GM13976 (cell line): ENCODE results near the gene PATZ1.
"Not testable (repeated sequence)": the region's sequence is repeated elsewhere in the genome, so short reads cannot be mapped to it uniquely, and the experiment has no call there.

Experiments
- DNase-seq: peaks from one replicate; pipeline ENCODE4 v3.0.0; 2012; ENCODE audit warnings: low spot score
- CTCF ChIP-seq: IDR thresholded peaks from 2 replicates; pipeline ENCODE4 v1.5.1; 2012; ENCODE audit warnings: borderline replicate concordance, mild to moderate bottlenecking; ENCODE audit not compliant: insufficient read depth; ENCODE audit errors: extremely low read depth, missing control alignments, control extremely low read depth
- in situ Hi-C: fragments of 300-500 bp; cut with MboI; formaldehyde crosslinking; loops from one replicate; pipeline ENCODE4 v1.12.0; 2022; ENCODE audit warnings: low sequenced_read_pairs, mixed read lengths, inconsistent platforms; ENCODE audit not compliant: unreplicated experiment

Gene PATZ1

GRCh38 chr22:31363885-31364465 is 17.8 kb upstream of the PATZ1 start:
- DNase-seq: no peak
- no peak for TF ChIP-seq CTCF
- in situ Hi-C loops: no loop called here

GRCh38 chr22:31361743-31362142 is 15.6 kb upstream of the PATZ1 start:
- in situ Hi-C loops: no loop called here
- DNase-seq: no peak
- TF ChIP-seq CTCF: no peak

- no peak for TF ChIP-seq CTCF
- DNase-seq: no peak
- in situ Hi-C loops: no loop called here
Measured at GRCh38 chr22:31360029-31360428, 13.9 kb upstream of the PATZ1 start.

GRCh38 chr22:31354515-31354914 is 8.4 kb upstream of the PATZ1 start:
- no peak for DNase-seq
- in situ Hi-C loops: no loop called here
- no peak for TF ChIP-seq CTCF

GRCh38 chr22:31350410-31350863 is 4.3 kb upstream of the PATZ1 start:
- DNase-seq: no peak
- in situ Hi-C loops: no loop called here
- no peak for TF ChIP-seq CTCF

GRCh38 chr22:31349960-31350359 is 3.8 kb upstream of the PATZ1 start:
- DNase-seq: no peak
- no peak for TF ChIP-seq CTCF
- in situ Hi-C loops: no loop called here

GRCh38 chr22:31348766-31349165 is 2.6 kb upstream of the PATZ1 start:
- no peak for TF ChIP-seq CTCF
- DNase-seq: no peak
- in situ Hi-C loops: no loop called here

GRCh38 chr22:31348009-31348337 is 1.8 kb upstream of the PATZ1 start:
- DNase-seq, in situ Hi-C loops: not testable (repeated sequence)
